Stimulated activated CD4-positive, alpha-beta T cell treated with anti-CD3 and anti-CD28 coated beads, Interleukin-2, amount 100 ng/mL, for 24 hours (primary cell): ENCODE data around the gene BMF.
"Not testable (repeated sequence)": the region's sequence is repeated elsewhere in the genome, so short reads cannot be mapped to it uniquely, and the experiment has no call there.

Experiments
- DNase-seq, 2 donors: peaks; one replicate each; pipeline ENCODE4 v3.0.0-alpha.2; 2020

BMF gene

DNA sequence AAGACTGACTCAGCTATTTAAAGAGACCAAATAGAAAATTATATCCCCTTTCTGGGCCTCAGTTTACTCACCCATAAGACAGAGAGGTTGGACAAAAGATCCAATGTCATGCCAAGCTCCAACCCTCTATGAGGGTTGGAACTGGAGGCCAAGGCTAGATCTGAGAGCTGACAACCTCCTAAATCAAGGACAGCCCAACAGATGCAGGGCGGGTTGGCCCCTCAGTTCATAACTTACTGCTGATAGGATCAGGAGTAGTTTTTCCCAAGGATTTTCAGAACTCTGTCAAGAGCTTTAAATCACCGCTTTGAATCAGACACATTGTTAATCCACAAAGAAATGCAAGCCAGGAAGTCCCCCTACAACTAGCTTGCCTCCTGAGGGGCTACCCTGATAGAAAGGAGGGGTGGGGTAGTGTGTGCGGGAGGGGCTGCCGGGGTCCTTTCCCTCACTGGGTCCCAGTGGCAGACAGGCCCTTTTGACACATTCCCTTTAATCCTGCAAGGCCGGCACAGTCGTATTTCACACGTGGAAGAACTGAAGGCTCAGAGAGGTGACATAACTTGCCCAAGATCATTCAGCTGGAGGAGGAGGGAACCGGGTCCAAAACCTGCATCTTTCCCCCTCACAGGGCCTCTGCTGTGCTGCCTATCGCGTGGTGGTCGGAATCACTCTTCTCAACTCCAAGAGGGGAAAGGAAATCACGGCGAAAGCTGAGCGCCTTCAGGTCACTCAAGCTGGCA lies 21.4 kb downstream of the BMF start:
- DNase-seq = no peak

DNA sequence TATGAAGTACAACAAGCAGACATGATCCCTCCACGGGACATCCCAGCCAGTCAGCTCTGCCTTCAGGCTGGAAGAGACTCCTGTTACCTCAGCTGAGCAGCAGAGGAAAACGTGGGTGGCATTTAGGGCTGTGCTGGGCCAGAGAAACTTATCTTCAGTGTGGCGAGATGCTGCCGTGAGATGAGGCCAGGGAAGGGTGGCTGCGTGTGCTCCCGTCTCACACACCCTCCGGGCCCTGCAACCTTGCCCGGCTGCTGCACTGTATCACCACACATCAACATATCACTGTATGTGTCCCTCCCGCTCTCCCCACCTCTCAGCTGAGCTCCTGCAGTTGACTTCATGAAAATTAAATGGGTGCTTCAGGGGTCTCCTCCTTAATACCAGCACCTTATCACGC lies 23.4 kb downstream of the BMF start:
- DNase-seq = no peak

DNA sequence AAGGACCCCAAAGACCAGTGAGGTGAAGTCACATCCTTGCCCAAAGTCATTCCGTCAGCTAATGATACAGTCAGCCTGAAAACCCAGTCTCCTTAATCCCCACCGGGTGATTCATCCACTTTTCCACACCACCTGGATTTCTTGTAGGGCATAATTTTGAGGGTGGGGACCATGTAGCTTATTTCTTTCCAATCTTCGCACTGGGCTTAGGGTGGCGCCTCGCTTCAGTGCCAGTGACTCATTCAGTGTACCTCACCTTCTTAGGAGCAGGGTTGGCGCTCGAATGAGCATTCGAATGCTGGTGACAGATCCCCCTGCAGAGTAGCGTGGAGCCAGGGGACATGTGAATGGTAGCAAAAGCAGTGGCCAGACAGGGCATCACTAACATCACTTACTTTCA lies 24.0 kb downstream of the BMF start:
- no peak for DNase-seq

DNA sequence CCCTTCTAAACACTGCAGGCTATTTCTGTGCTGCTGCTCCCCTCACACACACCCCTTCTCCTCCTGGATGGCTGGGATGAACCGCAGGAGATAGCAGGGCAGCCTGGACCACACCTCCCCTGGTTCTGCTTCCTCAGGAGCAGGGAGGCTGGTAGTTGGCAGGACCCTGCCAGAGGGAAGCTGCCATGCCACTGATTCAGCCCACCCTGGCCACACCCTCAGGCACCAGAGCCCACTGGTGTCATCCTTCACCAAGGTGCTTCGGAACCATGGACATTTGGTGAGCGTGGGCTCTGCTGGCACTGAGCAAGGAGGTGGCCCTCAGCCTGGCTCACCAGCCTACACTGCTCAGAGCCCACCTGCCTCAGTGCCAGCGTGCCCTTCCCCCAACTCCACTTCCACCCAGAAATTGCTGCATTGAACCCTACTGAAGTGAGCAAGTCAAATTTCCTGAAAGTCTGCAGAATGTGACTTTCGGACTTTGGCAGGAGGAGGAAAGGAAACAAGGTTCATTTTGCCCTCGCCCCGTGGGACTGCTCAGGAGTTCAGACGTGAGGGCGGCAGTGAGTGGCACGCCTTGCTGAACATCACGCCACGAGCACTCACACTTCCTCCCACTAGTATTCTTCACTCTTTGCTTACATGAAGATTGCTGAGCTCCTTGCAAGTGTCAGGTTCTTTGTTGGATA lies 26.3 kb downstream of the BMF start:
- no peak for DNase-seq

DNA sequence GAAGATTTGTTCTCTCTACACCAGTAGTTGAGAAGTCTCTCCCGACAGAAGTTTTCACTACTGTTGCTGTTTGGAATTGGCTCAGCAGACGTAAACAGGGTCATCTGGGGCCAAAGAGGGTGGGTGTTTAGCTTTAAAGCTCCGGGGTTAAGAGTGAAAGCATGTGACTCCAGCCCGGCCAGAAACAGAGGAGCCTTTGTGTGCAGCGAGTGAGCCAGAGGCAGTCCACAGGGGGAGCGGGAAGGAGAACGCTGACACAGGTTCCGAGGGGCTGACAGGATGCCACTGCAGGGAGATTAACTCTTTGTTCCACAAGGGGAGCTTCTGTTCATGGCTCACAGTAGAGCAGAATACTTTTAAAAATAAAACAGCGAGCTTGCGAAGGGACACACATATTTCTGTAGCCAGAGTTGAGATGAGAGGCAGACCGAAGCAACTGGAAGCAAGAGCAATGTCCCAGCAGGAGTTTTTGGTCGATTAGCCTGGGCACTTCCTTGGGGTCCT lies 26.9 kb downstream of the BMF start:
- no peak for DNase-seq

DNA sequence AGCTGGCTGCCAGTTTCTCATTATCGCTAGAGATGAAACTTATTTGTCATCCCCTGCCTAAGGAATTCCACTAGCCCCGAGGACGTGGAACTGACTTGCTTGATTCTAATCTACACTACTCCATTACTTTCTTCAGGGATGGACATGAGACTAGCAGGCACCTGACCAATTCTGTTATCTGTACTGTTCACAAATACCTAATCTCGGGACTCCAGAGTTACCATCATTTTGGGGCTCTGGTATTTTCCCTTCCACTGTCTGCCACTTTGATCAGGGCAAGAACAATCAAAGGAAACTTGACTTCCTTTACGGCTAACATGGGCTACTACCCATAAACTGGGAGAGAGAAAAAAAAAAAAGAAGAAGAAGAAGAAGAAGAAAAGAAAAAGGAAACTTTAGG lies 27.8 kb downstream of the BMF start:
- no peak for DNase-seq

DNA sequence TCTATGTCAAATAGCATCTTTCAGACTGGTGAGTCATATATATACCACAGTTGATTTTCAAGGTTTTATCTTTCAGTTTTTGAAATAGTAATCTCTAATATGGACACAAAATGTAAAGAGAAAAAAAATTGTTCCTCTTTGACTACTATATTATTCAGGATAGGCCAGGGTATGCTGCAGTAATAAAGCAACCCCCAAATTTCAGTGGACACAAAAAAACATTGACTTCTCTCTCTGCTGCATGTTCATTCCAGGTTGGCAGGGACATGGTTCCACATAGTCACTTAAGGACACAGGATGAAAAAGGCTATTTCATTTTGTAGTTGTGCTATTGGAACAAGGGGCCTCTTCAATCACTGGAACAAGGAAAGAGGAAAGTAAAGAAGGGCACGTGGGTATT lies 28.6 kb downstream of the BMF start:
- DNase-seq = no peak

DNA sequence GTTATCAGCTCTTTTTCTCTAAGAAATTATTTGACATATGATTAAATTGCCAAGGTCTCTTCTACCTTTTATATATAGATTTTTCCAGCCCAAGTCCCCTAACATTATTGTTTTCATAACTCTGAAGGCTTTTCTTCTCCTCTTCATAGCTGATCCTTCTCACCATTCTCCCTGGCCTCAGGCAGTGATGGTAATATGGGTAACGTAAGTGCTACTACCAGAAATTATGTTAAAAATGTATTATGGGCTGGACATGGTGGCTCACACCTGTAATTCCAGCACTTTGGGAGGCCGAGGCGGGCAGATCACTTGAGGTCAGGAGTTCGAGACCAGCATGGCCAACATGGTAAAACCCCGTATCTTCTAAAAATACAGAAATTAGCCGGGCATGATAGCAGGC lies 29.2 kb downstream of the BMF start:
- no peak for DNase-seq

DNA sequence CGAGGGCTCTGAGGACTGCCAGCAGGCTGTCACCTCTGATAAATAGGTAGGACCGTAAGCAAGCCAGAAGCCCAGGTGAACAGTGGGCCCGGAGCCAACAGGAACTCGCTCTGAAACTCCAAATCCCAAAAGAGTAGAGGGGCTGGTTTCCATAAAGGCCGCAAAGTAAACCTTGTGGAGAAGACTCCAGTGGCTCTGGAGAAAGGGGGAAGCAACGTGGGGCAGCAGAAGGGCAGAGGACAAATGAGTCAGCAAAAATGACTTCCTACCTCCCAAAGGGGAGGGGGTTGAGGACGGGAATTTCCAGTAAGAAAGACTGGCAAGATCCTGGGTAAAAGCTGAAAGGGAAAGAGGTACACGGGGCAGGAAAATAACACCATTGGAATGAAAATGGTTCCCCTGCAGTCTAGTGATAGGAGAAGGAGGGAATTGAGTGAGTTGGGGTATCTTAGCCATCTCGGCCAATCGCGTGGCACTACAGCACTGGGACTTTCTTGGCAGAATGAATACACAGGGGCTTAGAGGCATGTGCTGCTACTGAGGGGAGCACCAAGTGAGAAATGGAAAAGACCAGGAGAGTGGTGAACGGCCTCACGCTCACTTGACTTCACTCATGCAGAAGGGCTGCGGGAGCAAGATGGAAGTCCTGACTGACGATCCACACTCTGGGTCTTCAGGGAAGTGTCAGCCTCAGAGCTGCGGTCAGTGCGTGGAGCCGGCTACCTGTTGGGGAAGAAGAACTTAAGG lies 33.2 kb downstream of the BMF start:
- DNase-seq = no peak

DNA sequence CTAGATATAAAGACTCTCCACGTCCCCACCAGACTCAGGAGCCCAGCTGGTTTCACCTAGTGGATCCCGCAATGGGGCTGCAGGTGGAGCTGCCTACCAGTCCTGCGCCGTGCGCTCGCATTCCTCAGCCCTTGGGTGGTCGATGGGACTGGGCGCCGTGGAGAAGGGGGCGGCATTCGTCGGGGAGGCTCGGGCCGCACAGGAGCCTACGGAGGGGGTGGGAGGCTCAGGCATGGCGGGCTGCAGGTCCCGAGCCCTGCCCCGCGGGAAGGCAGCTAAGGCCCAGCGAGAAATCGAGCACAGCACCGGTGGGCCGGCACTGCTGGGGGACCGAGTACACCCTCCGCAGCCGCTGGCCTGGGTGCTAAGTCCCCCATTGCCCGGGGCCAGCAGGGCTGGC lies 34.0 kb downstream of the BMF start:
- not testable (repeated sequence) for DNase-seq

DNA sequence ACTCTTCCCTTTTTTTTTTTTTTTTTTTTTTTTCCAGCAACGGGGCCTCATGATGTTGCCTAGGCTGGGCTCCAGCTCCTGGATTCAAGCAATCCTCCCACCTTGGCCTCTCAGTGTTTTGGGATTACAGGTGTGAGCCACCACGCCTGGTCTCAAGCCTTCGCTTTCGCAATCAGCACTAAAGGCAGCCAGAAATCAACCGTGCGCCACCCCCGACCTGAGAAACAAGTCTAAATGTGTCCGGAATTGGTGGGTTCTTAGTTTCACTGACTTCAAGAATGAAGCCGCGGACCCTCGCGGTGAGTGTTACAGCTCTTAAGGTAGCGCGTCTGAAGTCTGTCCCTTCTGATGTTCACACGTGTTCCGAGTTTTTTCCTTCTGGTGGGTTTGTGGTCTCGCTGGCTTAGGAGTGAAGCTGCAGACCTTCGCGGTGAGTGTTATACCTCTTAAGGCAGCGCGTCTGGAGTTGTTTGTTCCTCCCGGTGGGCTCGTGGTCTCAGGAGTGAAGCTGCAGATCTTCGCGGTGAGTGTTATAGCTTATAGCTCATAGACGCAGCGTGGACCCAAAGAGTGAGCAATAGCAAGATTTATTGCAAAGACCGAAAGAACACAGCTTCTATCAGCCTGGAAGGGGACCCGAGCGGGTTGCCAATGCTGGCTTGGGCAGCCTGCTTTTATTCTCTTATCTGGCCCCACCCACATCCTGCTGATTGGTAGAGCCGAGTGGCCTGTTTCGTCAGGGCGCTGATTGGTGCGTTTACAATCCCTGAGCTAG lies 34.8 kb downstream of the BMF start:
- not testable (repeated sequence) for DNase-seq

DNA sequence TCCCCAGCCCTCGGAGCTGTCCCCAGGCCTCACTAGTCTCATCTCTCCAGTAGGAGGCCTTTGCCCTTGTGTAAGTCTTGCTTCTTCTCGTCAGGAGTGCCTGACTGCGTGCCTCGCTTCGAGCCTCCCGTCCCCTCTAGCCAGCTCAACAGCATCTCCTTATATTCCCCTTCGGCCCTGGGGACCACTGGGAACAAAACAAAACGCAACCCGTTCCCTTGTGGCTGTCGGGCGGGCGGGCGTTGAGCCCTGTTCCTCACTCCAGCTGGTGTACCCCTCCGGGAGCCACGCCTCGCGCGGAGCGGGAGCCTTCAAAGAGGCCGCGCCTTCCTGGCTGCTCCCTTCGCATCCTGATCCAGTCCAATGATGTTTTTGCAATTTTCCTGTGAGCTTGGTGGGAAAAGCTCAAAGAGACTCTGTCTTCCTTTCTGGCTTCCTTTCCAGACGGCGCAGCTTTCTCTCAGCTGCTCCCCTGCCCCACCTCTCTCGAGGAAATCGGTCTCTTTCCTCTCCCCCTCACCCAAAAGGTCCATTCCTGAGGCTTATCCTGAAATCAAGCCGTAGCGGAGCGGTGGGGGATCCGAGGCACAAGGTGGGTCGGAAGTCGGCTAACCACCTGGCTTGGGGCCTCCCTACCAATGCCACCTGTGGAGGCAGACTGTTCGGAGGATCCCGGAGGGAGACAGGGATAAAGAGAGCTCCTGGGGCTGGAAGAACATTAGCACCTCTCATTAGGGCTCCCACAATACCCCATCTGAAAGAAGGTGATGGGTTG lies 36.3 kb downstream of the BMF start:
- no peak for DNase-seq

DNA sequence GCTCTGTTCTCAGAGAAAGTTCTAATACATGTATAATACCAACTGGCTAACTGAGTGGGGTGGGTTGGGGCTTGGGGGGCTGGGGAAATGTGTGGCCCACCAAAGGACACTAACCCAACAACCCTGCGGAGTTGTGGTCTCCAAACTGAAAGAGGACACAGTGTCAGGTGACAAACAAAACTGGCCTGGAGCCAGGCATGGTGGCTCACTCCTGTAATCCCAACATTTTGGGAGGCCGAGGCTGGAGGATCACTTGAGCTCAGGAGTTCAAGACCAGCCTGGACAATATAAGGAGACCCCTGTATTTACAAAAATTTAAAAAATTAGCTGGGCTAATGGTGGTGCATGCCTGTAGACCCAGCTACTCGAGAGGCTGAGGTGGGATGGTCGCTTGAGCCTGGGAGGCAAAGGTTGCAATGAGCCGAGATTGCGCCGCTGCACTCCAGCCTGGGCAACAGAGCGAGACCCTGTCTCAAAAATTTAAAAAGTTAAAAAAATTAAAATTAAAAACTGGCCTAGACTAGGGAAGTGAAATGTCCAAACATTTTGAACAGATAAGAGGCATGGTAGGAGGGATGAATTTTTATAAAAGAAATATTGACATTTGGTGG lies 38.0 kb downstream of the BMF start:
- DNase-seq = no peak

DNA sequence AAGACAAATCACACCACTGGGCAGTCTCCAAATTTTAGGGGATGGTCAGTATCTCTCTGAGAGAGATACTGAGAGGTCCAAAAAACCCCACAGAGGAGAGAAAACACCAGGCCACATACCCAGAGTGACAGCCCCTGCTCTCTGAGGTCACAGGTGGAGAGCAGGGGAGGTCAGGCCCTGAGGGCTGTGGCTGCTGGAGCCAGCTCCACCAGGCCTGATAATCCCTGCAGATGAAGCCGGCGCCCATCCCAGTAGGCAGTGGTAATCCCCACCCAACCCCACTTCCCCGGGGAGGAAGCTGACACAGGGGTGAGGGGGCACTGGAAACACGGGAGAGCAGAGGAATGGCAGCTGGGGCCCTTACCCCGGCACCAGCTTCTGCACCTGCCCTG lies 38.5 kb downstream of the BMF start:
- no peak for DNase-seq

DNA sequence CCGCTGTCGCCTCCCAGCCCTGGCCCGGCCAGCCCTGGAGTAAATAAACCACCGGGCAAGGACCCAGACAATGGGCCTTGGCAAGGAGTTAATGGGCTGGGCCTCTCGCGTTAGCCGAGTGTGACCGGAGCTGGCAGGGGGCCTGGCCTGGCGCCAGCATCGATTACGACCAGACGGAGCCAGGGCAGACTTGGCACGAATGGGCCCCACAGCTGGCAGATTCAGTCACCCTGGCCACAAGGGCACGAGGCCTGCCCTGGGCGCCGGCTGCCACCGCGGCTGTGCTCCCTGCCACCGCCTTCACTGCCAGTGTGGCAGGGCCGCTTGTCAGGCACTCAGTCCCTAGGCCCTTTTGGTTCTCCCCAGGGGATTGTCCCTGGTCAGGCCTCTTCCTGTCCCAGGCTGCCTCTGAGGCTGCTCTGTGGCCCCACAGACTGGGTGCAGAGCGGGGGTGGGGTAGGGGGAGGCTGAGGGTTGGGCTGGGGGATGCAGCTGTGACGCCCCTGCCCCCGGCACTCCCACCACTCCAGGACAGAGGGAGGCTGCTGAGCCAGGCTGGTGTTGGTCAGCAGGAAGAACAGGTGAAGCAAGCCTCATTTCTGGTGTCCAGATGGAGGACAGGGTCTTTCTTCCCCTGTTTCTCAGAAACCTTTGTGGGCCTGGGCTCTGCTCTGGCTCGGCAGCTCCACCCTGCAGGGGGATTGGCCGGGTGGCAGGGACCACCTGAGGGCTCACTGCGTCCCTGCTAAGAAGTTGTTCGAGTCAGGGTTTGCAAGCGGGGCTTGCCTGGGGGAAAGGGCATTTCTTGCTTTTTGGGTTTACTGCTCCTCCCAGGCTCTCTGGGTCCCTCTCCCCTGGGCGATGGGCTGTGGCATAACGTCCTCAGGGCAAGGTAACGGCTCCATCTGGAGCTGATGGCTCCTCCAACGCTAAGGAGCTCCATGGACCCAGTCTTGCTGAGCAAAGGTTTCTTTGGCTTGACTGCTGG lies 39.2 kb downstream of the BMF start:
- DNase-seq = no peak

DNA sequence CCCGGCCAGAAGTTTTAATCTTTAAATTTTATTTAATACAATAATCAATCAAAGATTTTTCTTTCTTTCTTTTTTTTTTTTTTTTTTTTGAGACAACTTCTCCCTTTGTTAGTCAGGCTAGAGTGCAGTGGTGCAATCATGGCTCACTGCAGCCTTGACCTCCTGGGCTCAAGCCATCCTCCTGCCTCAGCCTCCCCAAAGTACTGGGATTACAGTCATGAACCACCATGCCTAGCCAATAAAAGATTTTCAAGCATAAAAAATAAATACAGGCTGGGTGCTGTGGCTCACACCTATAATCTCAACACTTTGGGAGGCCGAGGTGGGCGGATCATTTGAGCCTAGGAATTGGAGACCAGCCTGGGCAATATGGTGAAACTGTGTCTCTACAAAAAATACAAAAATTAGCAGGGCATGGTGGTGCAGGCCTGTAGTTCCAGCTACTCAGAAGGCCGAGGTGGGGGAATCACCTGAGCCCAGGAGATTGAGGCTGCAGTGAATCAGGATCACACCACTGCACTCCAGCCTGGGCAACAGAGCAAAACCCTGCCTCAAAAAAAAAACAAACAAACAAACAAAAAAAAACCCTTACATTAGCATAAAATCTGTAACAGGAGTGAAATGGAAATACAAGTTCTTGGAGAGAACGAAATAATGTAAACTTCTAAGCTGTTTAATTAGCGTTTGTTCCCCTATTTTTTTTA lies 40.6 kb downstream of the BMF start:
- DNase-seq = no peak

DNA sequence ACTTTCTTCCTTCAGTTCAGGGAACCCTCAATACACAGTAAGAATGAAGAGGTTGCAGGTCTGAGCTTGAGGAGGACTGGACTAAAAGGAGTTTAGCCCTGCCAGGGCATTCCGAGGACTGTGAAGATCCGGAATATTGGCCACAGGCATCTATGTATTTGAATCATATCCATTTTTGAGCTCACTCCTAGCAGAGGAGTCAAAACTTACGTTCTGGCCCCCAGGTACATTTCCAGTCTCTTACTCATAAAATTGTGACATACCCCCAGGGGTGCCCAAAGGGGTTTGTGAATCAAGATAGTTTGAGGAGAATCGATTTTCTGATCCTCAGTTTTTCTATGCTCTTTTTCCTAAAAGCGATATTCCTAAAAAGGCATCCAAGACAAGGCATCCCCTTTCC lies 42.1 kb downstream of the BMF start:
- DNase-seq = no peak

DNA sequence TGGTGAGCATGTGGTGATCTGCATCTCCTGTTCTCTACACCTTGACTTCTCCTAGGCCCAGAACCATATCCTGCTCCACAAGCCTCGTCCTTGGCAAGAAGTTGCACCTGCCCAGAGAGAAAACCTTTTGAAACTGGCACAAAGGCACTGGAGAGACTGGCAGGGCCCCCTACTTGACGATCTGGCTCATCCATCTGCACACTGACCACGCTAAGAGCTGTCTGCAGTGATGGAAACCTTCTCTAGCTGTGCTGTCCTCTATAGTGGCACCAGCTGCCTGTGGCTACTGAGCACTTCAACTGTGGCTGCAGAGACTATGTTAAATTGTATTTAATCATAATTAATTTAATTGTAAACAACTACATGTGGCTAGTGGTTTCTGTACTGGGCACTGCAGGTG lies 43.5 kb downstream of the BMF start:
- no peak for DNase-seq

DNA sequence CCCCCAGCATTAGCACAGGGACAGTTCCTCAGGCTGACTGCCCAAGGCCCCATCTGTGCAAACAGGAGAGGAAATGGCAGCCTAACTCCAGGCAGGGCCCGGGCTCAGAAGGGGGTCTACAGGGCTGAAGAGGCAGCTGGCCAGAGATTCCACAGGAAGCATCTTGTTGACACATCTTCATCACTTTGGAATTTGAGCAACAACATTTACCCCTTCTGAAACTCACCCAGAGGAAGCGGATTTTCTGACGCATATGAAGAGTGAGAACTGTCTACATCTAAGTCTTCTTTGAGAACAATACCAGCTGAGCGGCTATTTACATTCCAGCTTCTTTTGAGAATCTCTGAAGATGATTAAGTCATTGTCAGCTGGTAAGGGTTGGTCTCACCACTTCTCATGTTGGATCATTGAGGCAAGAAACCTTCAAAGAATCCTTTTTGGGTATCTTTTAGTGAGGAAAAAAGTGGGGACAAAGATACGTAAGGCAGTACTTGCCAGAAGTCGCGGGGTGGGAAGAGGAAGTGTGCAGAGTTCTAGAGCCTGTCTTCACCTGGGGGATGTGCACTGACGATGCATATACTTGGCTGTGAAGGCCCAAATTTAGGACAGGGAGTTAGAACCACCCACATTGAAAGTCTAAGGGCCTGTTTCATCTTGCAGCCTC lies 44.3 kb downstream of the BMF start:
- no peak for DNase-seq
